HG02610 (cell line): ENCODE measurements around the gene CCDC70.
"Not testable (repeated sequence)": the region's sequence is repeated elsewhere in the genome, so short reads cannot be mapped to it uniquely, and the experiment has no call there.

Experiments
- ATAC-seq: cut with Tn5 transposase; IDR thresholded peaks from one replicate; pipeline ENCODE4 v1.9.1; 2021; ENCODE audit warnings: mild to moderate bottlenecking, moderate library complexity; ENCODE audit not compliant: unreplicated experiment

CCDC70 gene

GRCh38 chr13:51900471-51900870 is 38.7 kb downstream of the CCDC70 start:
- no peak for ATAC-seq

- no peak for ATAC-seq
These were observed 41.0 kb downstream of the CCDC70 start for GRCh38 chr13:51902776-51903175.

DNA sequence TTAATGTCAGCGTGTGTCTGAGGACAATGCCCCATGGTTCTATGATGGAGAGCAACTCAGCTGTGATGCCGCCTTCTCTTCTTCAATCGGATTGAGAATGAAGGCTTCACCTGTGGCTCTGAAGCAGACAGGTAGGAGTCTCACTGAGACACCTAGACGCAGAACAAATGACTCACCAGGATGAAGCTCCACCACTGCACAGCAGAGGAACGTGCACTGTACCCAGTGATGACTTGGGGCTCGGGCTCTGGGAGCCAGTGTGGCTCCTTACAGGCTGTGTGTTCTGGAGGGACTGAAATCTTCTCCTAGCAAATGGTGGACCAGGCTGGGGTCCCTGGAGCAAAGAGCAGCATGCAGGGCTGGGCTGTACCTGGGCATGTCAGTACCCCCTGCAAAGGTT is 44.0 kb downstream of the CCDC70 start:
- ATAC-seq = no peak

DNA sequence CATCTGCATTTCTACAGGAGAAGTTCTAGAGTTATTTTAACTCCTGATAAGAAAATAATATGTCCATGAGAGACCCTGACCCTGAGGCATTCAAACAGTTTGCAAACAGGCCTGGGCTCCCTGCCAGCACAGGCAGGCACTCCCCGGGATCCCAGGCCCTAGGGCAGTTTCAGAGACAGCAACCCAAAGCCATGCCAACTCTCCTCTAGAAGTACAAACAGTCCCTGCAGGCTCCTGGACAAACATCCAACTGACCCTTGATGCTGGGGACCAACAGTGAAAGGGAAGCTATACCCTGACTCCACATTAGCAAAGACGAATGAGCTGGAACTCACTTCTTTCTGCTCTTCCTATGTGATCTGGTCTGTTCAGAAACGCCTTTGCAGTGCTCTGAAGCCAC is 44.8 kb downstream of the CCDC70 start:
- no peak for ATAC-seq

DNA sequence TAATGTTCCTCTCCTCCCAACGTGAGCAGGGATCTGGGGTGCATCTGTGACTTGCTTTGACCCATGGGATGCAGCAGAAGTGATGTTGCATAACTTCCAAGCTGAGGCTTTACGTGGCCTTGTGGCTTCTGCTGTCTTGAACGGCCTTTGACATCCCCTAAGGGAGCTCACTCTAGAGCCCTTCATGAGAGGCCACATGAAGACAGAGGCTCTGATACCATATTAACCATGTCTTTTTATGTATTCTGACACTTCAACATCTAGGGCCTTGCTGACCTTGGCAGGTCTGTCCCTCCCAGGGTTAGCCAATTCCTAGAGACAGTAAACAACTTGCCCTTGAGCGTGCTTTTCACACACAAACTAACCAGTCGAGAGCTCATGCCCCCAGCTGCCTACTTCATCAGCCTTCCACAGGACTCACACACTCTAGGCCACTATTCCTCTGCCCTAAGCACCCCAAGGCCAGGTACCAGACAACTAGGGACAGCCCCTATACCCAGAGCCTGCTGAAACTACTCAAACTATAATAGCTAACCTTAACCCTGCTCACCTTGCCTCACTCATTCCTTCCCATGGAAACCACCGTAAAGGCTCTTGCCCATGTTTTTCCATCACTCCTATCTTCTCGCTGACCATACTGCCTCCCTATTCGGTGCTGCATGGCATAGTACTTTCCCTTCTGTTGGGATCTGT is 45.4 kb downstream of the CCDC70 start:
- ATAC-seq = no peak

- ATAC-seq = not testable (repeated sequence)
These were observed 47.5 kb downstream of the CCDC70 start for GRCh38 chr13:51909265-51909664.

DNA sequence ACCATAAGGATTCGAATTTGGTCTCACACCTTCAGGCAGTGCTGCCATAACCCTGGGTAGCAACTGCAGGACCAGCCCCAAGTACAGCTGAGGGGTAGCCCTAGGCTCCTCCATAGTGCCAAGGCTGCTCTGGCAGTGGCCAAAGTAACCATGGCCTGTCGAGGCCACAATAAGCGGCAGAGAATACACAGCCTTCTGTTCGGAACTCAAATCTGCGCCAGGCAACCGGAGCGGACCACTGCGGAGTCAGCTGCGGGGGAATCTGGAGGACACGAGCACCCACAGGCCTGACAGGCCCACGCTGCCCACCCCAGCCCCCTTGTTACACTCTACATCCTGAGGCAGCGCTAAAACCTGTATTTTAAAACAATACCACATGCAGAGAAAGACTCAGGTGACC is 48.7 kb downstream of the CCDC70 start:
- ATAC-seq = no peak

DNA sequence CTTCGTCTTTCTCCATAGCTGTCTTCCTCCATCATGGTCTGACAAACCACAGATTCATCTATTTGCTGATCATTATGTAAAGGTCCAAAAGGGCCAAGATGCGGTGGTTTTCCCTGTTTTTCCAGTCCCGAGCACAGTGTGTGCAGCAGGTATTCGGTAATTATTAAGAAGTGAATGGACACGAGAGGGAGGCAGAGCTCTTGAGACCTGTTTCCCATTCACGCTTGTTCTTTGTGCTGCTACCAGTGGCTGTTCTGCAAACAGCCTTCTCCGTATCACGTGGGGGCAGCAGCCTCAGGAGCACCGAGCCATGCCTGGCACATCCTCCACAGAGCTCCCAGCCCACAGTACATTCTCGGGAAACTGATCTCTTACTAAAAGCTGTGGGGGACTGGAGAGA is 50.3 kb downstream of the CCDC70 start:
- no peak for ATAC-seq

DNA sequence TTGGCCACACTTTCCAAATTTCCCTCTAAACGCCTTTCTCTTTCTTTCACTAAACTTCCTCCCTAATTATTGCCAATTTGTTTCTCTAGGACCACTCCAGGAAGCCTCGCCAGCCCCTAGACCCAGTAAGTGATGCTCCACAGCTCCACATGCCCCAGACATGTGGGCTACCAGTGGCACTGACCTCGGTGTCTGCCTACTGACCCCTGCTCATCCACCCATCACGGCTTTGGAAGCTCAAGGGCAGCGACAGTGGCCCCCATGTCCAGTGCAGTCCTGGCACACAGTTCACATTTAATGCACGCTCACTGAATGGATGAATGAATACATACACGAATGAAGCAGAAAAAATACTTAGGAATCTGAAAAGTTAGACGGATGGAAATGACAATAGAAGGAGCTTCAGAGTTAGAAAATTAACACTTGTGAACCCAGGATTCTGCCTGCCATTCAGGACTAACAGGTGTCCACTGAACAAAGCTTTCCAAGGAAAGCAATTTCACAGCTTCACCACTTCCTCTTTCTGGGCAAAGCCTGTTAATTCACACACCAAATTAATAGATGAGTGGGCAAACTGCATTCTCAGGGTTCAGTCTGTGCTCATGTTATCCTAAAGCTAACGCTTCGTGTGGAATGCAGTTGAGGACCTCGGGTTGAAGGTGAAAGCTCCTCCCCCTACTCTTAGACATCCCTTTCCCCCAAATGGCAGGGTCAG is 50.9 kb downstream of the CCDC70 start:
- ATAC-seq = no peak

DNA sequence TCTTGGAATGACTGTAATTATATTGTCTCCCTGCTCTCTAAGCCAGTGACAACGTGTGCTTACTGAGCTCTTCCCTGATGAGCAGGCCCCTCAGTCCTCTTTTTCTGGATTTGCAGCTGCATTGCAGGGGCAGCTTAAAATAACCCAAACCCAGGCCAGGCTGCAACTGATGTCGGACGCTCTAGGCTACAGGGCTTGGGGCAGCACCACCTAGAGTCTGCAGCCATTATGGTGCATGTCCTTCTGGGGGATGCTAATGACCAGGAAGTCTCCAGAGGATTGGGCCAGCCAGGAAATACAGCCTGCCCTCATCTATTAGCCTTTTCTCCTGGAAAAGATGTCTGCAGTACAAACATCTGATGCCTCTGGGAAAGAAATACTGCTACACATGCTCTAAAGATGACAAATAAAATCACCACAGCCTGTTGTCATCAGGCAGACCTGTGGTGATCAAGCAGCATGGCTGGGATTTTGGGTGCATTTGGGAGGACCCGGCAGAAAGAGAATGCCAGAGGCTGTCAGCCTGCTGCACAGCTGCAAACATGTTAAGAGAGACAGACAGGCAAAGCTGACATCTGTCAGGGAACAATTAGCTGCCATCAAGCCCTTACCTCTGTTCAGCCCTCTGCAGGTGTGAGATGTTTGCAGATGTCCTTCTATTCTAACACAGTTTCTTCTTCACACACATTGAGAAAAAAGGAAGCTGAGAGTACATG is 51.8 kb downstream of the CCDC70 start:
- ATAC-seq = no peak

DNA sequence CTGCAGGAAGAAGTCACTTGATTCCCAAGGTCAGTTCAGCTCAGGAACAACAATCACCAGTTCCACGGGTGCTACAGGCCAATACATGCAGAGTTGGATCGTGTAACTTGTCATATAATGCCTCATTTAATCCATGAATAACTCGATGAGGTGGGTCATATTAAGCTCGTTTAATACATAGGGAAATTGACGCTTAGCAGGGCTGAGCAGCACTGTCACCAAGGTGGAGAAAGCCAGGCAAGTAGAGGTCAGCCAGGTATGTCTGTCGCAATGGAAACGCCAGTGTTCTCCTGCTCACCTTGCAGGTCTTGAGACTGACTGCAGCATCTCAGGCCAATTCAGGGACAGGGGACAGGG is 52.3 kb downstream of the CCDC70 start:
- ATAC-seq = no peak
